DND-41 (cell line): ENCODE results near the gene CD99L2.

Experiments used
- CTCF ChIP-seq: IDR thresholded peaks from 2 replicates; pipeline ENCODE4 v1.5.1; 2012; ENCODE audit warnings: borderline replicate concordance, low read length, moderate library complexity, mild to moderate bottlenecking; ENCODE audit not compliant: poor library complexity, severe bottlenecking; ENCODE audit errors: extremely low read depth
- EZH2 ChIP-seq: IDR thresholded peaks from 3 replicates; pipeline ENCODE4 v1.6.1; 2012; ENCODE audit warnings: borderline replicate concordance, low read depth, mild to moderate bottlenecking, moderate library complexity, low read length, inconsistent platforms; ENCODE audit not compliant: severe bottlenecking

GRCh38 chrX:150868625-150869024 lies 29.8 kb downstream of the CD99L2 start:
- TF ChIP-seq CTCF (no peak), EZH2 (no peak)
